Gastrocnemius medialis (tissue), 4 donors: ENCODE data around the gene SH2D6. TPM values are rescaled to one million over a fixed set of nuclear protein-coding genes. Genes with fewer than 3 reads are reported as not detected.
A peak's percentile ranks its signal among the peaks of the same experiment; 100 is the strongest.

Experiments
- ATAC-seq, 2 donors: fragments of 150-250 bp; one replicate each; pipeline ENCODE4 v1.9.1; 2016
- DNase-seq, 2 donors: peaks; one replicate each; pipeline ENCODE4 v3.0.0-alpha.2; 2019
- H3K27ac ChIP-seq, 4 donors: fragments of 200-600 bp; sonication (generic); 1 replicate in 1 of 4; 2 replicates in 3 of 4; pipeline ENCODE4 v1.5.1; 2016 to 2018; ENCODE audit warnings: mild to moderate bottlenecking in 2 of 4, moderate library complexity in 1 of 4
- H3K27me3 ChIP-seq, 3 donors: fragments of 200-600 bp; sonication (generic) in 2 of 3; 1 replicate in 1 of 3; 2 replicates in 2 of 3; pipeline versions ENCODE4 v1.5.1 to v1.6.0; 2016 to 2019; ENCODE audit warnings: mild to moderate bottlenecking in 1 of 3, moderate library complexity in 1 of 3
- H3K36me3 ChIP-seq, 2 donors: fragments of 200-600 bp; sonication (generic) in 1 of 2; one replicate each; pipeline ENCODE4 v1.5.1; 2017 to 2018
- H3K4me1 ChIP-seq, 2 donors: fragments of 200-600 bp; sonication (generic) in 1 of 2; one replicate each; pipeline ENCODE4 v1.5.1; 2016 to 2017; ENCODE audit warnings: mild to moderate bottlenecking in 2 of 2
- H3K4me3 ChIP-seq, 4 donors: fragments of 200-600 bp; sonication (generic) in 3 of 4; 1 replicate in 1 of 4; 2 replicates in 3 of 4; pipeline ENCODE4 v1.5.1; 2016 to 2019; ENCODE audit warnings: mild to moderate bottlenecking in 2 of 4
- H3K9me3 ChIP-seq, 3 donors: fragments of 200-600 bp; sonication (generic) in 2 of 3; 1 replicate in 1 of 3; 2 replicates in 2 of 3; pipeline ENCODE4 v1.5.1; 2016 to 2019
- CTCF ChIP-seq, 5 experiments: fragments of 450-650 bp in 3 of 5; fragments of 200-600 bp in 2 of 5; sonication (generic) in 2 of 5; IDR thresholded peaks in 4 of 5; conservative IDR thresholded peaks in 1 of 5; 1 replicate in 4 of 5; 2 replicates in 1 of 5; pipeline ENCODE4 v1.5.1; 2016 to 2019; ENCODE audit warnings: antibody characterized with exemption in 5 of 5, mild to moderate bottlenecking in 3 of 5, moderate library complexity in 3 of 5
- POLR2A ChIP-seq, 2 donors: fragments of 450-650 bp; IDR thresholded peaks; one replicate each; pipeline ENCODE4 v1.6.1; 2017; ENCODE audit warnings: antibody characterized with exemption in 2 of 2, mild to moderate bottlenecking in 2 of 2, moderate library complexity in 2 of 2
- in situ Hi-C, 4 donors: fragments of 200-750 bp; cut with MboI; loops; one replicate each; pipeline versions ENCODE4 v1.15.0 to v1.8.0; 2017; ENCODE audit warnings: low sequenced_read_pairs in 4 of 4
- intact Hi-C: fragments of 100-400 bp; cut with DNase I; formaldehyde crosslinking; loops from one replicate; pipeline ENCODE4 v1.15.1; 2023; ENCODE audit warnings: low total_unique reads
- total RNA-seq, 4 donors: library from RNA; depleted of rRNA; stranded (reverse); fragments of >200 nt; gene quantifications; one replicate each; pipeline versions ENCODE4 v1.1.0 to v1.2.3, GENCODE V29; 2016

The SH2D6 gene
- total RNA-seq, 4 donors from 2014 or later, result 3.5 TPM; not detected in 3

- ATAC-seq, result no peak
- H3K4me1 ChIP-seq, result peaks cover 15 to 30% of the 10 kb centered on the region in 2 donors
These were observed 21.5 kb downstream of the SH2D6 start for GRCh38 chr2:85439986-85440385.

GRCh38 chr2:85440729-85441128 lies 22.2 kb downstream of the SH2D6 start:
- H3K27ac ChIP-seq, result no peak overlapping the region
- in situ Hi-C loops (no loop called here), intact Hi-C loops (no loop called here)
- DNase-seq (no peak), ATAC-seq (no peak)
- no peaks in the 10 kb centered on the region for H3K9me3 ChIP-seq
- H3K36me3 ChIP-seq, result no peaks in the 10 kb centered on the region
- peaks cover 15 to 27% of the 10 kb centered on the region in 2 donors for H3K4me1 ChIP-seq
- no peaks in the 10 kb centered on the region for H3K27me3 ChIP-seq
- TF ChIP-seq POLR2A (IDR thresholded peaks at IDR 0.05), result no peak
- no peak for TF ChIP-seq CTCF (IDR thresholded peaks at IDR 0.05 in 4 of 5, conservative IDR thresholded peaks at IDR 0.05 in 1 of 5)
- no peak overlapping the region for H3K4me3 ChIP-seq

More at GRCh38 chr2:85439986-85440385, 21.5 kb downstream of the SH2D6 start:
- H3K36me3 ChIP-seq, result no peaks in the 10 kb centered on the region
- intact Hi-C loops, result loop anchor here (5.0 kb wide), 1 partner anchor 162 kb away; the partner anchor contains the start of gene TMEM150A
- H3K27me3 ChIP-seq, result no peaks in the 10 kb centered on the region
- H3K4me3 ChIP-seq, result no peak overlapping the region
- no peak overlapping the region for H3K27ac ChIP-seq
- in situ Hi-C loops, result no loop called here
- no peak for DNase-seq
- no peaks in the 10 kb centered on the region for H3K9me3 ChIP-seq
- TF ChIP-seq POLR2A (IDR thresholded peaks at IDR 0.05) (no peak), CTCF (IDR thresholded peaks at IDR 0.05 in 4 of 5, conservative IDR thresholded peaks at IDR 0.05 in 1 of 5) (no peak)

GRCh38 chr2:85441864-85442263 lies 23.4 kb downstream of the SH2D6 start:
- ATAC-seq (no peak), DNase-seq (no peak)
- TF ChIP-seq CTCF (IDR thresholded peaks at IDR 0.05 in 4 of 5, conservative IDR thresholded peaks at IDR 0.05 in 1 of 5), result no peak
- TF ChIP-seq POLR2A (IDR thresholded peaks at IDR 0.05), result no peak
- Histone ChIP-seq H3K9me3 (no peaks in the 10 kb centered on the region), H3K4me1 (peaks cover 14 to 27% of the 10 kb centered on the region in 2 donors), H3K36me3 (no peaks in the 10 kb centered on the region), H3K27ac (no peak overlapping the region), H3K27me3 (no peaks in the 10 kb centered on the region), H3K4me3 (no peak overlapping the region)
- in situ Hi-C loops, result no loop called here
- intact Hi-C loops, result no loop called here

GRCh38 chr2:85444629-85445172 lies 26.2 kb downstream of the SH2D6 start:
- no peak overlapping the region for H3K4me3 ChIP-seq
- no peak for DNase-seq
- peak overlapping the region in 2 of 4 donors; percentile 18 to 60 for H3K27ac ChIP-seq
- no peaks in the 10 kb centered on the region for H3K9me3 ChIP-seq
- TF ChIP-seq POLR2A (IDR thresholded peaks at IDR 0.05) (no peak), CTCF (IDR thresholded peaks at IDR 0.05 in 4 of 5, conservative IDR thresholded peaks at IDR 0.05 in 1 of 5) (no peak)
- no peaks in the 10 kb centered on the region for H3K36me3 ChIP-seq
- H3K4me1 ChIP-seq, result peaks cover 0 to 14% of the 10 kb centered on the region in 2 donors
- intact Hi-C loops (no loop called here), in situ Hi-C loops (no loop called here)
- no peak for ATAC-seq
- H3K27me3 ChIP-seq, result no peaks in the 10 kb centered on the region
